Measurements from ENCODE around the gene SUPT16H. TPM values are rescaled to one million over a fixed set of nuclear protein-coding genes. Genes with fewer than 3 reads are reported as not detected.

The SUPT16H gene
- total and polyA plus RNA-seq, 2 experiments from 2014 or later: 61.2 to 61.7 TPM

DNA sequence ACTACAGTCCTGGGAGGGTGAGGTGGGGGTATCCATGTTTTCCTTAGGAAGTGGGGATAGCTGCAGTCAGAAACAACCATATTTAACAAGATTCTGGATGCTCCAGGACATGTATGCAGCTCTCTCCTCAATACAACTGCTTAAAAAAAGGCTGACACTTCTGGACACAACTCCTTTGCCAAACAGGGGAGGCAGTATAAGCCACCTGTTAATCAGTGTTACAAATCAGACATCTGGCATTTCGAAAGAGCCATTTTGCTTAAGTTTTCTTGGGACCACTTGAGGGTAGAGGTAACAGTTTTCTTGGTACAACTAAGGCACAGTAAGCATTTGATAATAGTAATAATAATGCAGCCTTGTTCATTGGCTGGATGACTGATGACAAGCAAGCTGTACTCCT lies 56.8 kb downstream of the SUPT16H start:
- no peaks in the 10 kb centered on the region for H3K36me3 ChIP-seq
- H3K27me3 ChIP-seq: no peaks in the 10 kb centered on the region
- H3K9me3 ChIP-seq (ENCODE audit: low read depth): no peaks in the 10 kb centered on the region
- H3K4me3 ChIP-seq: no peak overlapping the region
- TF ChIP-seq, protein P1, sequence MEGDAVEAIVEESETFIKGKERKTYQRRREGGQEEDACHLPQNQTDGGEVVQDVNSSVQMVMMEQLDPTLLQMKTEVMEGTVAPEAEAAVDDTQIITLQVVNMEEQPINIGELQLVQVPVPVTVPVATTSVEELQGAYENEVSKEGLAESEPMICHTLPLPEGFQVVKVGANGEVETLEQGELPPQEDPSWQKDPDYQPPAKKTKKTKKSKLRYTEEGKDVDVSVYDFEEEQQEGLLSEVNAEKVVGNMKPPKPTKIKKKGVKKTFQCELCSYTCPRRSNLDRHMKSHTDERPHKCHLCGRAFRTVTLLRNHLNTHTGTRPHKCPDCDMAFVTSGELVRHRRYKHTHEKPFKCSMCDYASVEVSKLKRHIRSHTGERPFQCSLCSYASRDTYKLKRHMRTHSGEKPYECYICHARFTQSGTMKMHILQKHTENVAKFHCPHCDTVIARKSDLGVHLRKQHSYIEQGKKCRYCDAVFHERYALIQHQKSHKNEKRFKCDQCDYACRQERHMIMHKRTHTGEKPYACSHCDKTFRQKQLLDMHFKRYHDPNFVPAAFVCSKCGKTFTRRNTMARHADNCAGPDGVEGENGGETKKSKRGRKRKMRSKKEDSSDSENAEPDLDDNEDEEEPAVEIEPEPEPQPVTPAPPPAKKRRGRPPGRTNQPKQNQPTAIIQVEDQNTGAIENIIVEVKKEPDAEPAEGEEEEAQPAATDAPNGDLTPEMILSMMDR (IDR thresholded peaks at IDR 0.05; ENCODE audit: low read depth, low read length): no peak
- no peaks in the 10 kb centered on the region for H3K4me1 ChIP-seq (ENCODE audit: low read depth)
- no peak overlapping the region for H3K27ac ChIP-seq
- DNase-seq (ENCODE audit: low read depth in 1 of 2, low spot score in 1 of 2): peak in 1 of 2 donors; percentile 13

DNA sequence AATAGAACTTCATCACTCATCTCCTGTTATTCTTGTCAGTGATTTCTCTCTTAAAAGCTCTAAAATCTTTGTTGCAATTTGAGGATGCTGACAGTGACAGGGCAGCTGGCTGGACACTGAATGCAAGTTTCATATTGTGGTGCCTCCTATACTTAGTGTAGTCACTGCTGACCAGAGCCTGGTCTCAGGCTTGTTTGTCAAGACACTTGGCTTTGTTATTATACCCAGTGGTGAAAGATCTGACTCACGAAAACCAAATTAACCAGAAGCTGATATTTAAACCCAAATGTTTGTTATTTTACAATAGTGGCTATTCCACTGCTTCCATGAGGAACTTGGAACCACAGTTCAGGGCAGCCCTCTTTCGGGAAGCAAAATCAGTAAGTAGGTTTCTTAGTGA lies 61.1 kb downstream of the SUPT16H start:
- no peak for DNase-seq (ENCODE audit: low read depth in 1 of 2, low spot score in 1 of 2)
- Histone ChIP-seq H3K27ac (no peak overlapping the region), H3K9me3 (ENCODE audit: low read depth) (no peaks in the 10 kb centered on the region), H3K4me3 (no peak overlapping the region), H3K27me3 (no peaks in the 10 kb centered on the region), H3K36me3 (no peaks in the 10 kb centered on the region), H3K4me1 (ENCODE audit: low read depth) (no peaks in the 10 kb centered on the region)
- TF ChIP-seq, protein P1 (IDR thresholded peaks at IDR 0.05; ENCODE audit: low read depth, low read length): no peak

DNA sequence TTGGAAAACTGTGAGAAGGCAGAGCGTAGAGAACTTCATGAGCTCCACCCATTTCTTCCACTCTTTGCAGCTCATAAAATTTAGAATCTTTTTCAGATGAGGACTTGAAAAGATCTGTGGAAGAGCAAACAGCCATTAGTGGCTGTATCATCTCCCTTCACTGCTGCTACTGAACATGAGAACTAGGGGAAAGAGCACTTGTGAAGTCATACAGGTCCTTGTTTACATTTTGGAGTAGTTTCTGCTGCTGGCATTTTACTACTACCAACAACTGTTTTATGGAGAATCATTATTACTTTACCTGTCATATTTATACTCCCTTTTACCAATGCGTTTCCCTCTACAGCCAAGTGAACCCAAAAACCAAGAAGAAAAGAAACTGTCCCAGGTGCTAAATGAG lies 62.9 kb downstream of the SUPT16H start:
- no peaks in the 10 kb centered on the region for H3K9me3 ChIP-seq (ENCODE audit: low read depth)
- no peaks in the 10 kb centered on the region for H3K27me3 ChIP-seq
- no peak for DNase-seq (ENCODE audit: low read depth in 1 of 2, low spot score in 1 of 2)
- H3K27ac ChIP-seq: no peak overlapping the region
- TF ChIP-seq, protein P1 (IDR thresholded peaks at IDR 0.05; ENCODE audit: low read depth, low read length): no peak
- H3K36me3 ChIP-seq: no peaks in the 10 kb centered on the region
- H3K4me1 ChIP-seq (ENCODE audit: low read depth): no peaks in the 10 kb centered on the region
- H3K4me3 ChIP-seq: no peak overlapping the region

DNA sequence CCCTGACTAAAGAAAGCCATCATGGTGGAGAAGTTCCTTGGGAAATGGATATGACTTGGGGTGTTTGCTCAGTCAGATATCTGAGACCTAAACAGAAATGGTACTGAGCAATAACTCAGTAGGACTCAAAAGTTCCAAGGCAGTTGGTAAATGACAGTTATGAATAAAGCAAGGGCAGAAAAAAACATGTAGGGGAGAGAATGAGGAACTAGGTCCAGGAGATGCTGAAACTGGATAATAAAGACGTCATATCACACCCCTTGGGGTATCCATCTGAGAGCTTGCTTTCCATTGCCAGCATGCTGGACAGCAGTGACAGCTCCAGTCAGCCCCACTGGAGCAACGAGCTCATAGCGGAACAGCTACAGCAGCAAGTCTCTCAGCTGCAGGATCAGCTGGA lies 66.4 kb downstream of the SUPT16H start:
- Histone ChIP-seq H3K9me3 (ENCODE audit: low read depth) (no peaks in the 10 kb centered on the region), H3K27me3 (no peaks in the 10 kb centered on the region), H3K4me3 (no peak overlapping the region), H3K36me3 (no peaks in the 10 kb centered on the region), H3K27ac (no peak overlapping the region), H3K4me1 (ENCODE audit: low read depth) (no peaks in the 10 kb centered on the region)
- TF ChIP-seq, protein P1 (IDR thresholded peaks at IDR 0.05; ENCODE audit: low read depth, low read length): no peak
- DNase-seq (ENCODE audit: low read depth in 1 of 2, low spot score in 1 of 2): peak in 1 of 2 donors; percentile 32

DNA sequence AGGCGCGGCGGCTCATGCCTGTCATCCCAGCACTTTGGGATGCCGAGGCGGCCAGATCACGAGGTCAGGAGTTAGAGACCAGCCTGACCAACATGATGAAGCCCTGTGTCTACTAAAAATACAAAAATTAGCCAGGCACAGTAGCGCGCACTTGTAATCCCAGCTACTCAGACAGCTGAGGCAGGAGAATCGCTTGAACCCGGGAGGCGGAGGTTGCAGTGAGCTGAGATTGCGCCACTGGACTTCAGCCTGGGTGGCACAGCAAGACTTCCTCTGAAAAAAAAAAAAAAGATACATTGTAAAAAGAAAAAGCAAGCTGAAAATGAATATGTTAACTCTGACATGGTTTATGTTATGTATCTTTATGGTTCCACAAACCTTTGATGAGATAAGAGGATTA lies 70.3 kb downstream of the SUPT16H start:
- TF ChIP-seq, protein P1 (IDR thresholded peaks at IDR 0.05; ENCODE audit: low read depth, low read length): no peak
- no peak for DNase-seq (ENCODE audit: low read depth in 1 of 2, low spot score in 1 of 2)
- Histone ChIP-seq H3K4me3 (no peak overlapping the region), H3K27me3 (no peaks in the 10 kb centered on the region), H3K4me1 (ENCODE audit: low read depth) (no peaks in the 10 kb centered on the region), H3K27ac (no peak overlapping the region), H3K36me3 (no peaks in the 10 kb centered on the region), H3K9me3 (ENCODE audit: low read depth) (no peaks in the 10 kb centered on the region)

DNA sequence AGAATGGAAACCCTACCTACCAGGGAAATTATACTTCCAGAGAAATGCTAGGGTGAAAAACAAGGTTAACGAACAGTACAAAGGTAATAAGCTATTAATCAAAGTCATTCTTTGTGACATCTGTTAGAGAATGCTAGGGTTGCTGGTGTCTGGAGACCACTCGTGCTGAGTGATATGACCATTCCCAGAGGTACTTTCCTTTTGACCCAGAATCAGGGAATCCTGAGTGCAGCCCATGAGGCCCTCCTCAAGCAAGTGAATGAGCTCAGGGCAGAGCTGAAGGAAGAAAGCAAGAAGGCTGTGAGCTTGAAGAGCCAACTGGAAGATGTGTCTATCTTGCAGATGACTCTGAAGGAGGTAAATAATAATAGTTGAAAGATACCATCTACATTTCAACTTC lies 72.2 kb downstream of the SUPT16H start:
- H3K9me3 ChIP-seq (ENCODE audit: low read depth): no peaks in the 10 kb centered on the region
- no peak overlapping the region for H3K27ac ChIP-seq
- no peak overlapping the region for H3K4me3 ChIP-seq
- peaks cover 10% of the 10 kb centered on the region for H3K4me1 ChIP-seq (ENCODE audit: low read depth)
- H3K36me3 ChIP-seq: no peaks in the 10 kb centered on the region
- no peaks in the 10 kb centered on the region for H3K27me3 ChIP-seq
- TF ChIP-seq, protein P1 (IDR thresholded peaks at IDR 0.05; ENCODE audit: low read depth, low read length): no peak
- DNase-seq (ENCODE audit: low read depth in 1 of 2, low spot score in 1 of 2): no peak
